HG02970 (cell line): Measurements from ENCODE around the gene TTC17.
"Not testable (repeated sequence)": the region's sequence is repeated elsewhere in the genome, so short reads cannot be mapped to it uniquely, and the experiment has no call there.

Experiments
- ATAC-seq: cut with Tn5 transposase; IDR thresholded peaks from one replicate; pipeline ENCODE4 v1.9.1; 2021; ENCODE audit warnings: mild to moderate bottlenecking, moderate library complexity, moderate number of reproducible peaks; ENCODE audit not compliant: unreplicated experiment, low FRiP score

Gene TTC17

DNA sequence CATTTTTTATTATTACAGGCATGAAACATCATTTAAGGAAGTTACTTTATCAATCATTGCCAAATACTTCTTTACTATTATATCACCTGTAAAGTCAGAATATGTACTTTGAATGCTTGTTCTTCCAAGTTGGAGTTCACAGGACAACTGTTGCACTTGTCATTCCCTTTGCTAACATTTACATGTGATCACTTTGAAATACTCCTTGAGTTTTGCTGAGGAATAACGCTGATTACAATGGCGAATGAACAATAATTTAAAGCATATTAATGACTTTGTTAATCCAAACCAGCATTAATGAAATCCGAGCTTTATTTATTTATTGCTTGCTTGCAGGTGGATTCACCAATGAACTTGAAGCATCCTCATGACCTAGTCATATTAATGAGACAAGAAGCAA is 20.2 kb downstream of the TTC17 start:
- no peak for ATAC-seq

- ATAC-seq = no peak
Measured at GRCh38 chr11:43381802-43382201, 23.1 kb downstream of the TTC17 start.

GRCh38 chr11:43382614-43383013 is 23.9 kb downstream of the TTC17 start:
- ATAC-seq = no peak

DNA sequence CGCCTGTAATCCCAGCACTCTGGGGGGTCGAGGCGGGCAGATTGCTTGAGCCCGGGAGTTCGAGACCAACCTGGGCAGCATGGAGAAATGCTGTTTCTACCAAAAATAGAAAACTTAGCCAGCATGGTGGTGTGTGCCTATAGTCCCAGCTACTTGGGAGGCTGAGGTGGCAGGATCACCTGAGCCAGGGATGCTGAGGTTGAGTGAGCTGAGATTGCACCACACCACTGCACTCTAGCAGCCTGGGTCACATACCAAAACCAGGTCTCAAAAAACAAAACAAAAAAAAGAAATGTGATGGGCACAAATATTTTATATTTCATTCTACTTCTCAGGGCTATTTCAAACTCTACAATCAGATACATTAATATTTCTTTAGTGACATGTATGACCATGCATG is 25.7 kb downstream of the TTC17 start:
- ATAC-seq = no peak

- ATAC-seq = no peak
Measured at GRCh38 chr11:43392713-43393112, 34.0 kb downstream of the TTC17 start.

DNA sequence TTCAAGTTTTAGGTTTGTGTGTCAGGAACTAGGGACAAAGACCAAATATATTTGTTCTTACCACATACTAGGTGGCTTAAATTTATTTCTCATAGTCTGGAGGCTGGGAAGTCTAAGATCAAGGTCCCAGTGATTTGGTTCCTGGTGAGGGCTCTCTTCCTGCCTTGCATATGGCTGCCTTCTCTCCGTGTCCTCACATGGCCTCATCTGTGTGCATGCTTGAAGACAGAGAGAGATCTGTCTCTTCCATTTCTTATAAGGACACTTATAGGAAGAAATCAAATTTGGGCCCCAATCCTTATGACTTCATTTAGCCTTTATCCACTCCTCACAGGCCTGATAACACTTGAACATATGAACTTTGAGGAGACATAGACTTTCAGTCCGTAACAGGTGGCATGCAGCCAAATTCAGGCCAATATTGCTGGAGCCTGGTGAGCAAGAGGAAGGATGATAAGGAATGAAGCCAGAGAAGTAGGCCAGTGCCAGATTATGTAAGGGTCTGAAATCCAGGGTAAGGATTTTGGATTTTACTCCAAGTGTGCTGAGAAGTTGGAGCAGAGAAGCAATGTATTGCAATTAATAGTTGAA is 35.1 kb downstream of the TTC17 start:
- no peak for ATAC-seq

GRCh38 chr11:43396617-43397016 is 37.9 kb downstream of the TTC17 start:
- no peak for ATAC-seq

DNA sequence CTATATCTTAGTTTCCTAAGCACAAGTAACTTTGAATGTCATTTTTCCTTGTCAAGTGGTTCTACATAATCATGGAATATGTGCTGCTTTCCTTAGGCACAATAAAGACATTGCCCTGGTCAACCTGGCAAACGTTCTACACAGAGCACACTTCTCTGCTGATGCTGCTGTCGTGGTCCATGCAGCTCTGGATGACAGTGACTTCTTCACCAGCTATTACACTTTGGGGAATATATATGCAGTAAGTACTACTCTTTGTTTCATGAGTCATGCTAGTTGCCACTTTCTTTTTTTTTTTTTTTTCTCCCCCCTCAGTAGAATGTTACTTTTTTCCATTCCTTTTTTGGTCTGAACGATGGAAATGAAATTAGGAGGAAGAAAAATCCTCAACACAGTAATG is 38.5 kb downstream of the TTC17 start:
- no peak for ATAC-seq

DNA sequence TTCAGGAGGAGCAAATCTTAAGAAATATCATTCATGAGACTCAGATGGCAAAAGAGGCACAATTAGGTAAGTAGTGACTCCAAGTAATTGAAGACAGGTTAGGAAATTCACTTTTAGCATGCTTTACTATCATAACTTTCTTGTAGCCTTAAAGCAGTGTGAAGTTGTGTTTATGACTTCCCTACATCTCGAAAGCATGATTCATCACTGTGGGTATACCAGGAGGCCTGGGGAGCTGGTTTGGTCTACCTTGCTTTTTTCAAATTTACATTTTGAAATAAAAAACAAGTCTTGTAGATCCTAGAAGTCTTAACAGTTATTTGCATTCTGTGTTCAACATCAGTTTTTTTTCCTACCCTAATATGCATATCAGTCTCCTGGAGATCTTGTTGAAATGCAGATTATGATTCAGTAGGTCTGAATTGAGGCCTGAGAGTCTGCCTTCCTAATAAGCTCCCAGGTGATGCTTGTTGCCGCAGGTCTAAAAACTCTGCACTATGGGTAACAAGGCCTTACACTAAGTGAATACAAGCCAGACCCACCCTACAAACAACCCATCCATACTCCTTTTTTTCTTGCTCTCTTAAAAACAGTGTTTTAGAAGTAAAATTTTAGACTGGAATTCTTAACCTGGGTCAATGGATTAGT is 41.4 kb downstream of the TTC17 start:
- ATAC-seq = no peak

- ATAC-seq = no peak
Measured at GRCh38 chr11:43401252-43401651, 42.5 kb downstream of the TTC17 start.

DNA sequence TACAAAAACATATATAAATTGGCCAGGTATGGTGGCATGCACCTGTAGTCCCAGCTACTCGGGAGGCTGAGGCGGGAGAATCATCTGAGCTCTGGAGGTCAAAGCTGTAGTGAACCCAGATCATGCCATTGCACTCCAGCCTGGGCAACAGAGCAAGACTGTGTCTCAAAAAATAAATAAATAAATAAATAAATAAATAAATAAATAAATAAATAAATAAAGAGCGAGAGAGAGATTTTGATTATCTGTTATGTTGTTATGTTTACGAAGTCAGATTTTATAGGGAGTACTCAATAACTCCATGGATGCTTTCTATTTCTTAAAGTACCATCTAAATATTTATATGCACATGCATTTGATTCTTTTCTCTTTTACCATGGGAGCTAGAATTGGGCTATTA is 43.1 kb downstream of the TTC17 start:
- not testable (repeated sequence) for ATAC-seq

- no peak for ATAC-seq
Measured at GRCh38 chr11:43403357-43404231, 44.9 kb downstream of the TTC17 start.

DNA sequence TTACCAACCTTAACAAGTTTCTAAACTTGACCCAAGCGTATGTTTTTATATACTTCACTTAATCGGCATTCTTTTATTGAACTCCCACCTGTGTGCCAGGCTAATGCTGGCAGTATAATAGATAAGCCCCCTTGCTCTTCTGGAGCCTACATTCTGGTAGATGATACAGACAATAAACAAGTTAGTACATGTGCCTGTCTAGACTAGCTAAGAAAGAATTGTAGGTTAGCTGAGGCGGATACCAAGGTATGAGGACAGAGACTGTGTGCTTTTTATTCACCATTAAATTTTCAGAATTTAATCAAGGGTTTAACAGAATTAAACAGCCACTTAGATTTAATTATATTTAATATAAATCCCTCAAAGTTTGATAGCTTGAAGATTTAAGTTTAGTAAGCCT is 45.7 kb downstream of the TTC17 start:
- ATAC-seq = no peak

- no peak for ATAC-seq
Measured at GRCh38 chr11:43404836-43405479, 46.2 kb downstream of the TTC17 start.

- ATAC-seq = no peak
Measured at GRCh38 chr11:43408277-43408676, 49.6 kb downstream of the TTC17 start.

DNA sequence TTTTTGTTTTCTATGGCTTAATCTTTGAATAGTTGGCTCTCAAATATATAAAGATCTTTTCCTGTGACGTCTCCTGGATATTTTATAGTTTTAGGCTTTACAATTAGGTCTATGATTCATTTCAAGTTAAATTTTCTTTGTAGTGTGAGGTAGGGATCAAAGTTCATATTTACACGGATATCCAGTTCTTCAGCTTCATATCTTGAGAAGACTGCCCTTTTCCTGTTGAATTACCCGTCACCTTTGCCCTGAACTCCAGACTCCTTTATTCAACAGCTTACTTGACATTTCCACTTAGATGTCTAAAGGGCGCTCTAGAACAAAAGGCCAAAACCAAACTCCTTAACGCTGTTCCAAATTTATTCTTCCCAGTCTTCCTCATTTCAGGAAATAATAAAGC is 51.7 kb downstream of the TTC17 start:
- no peak for ATAC-seq

DNA sequence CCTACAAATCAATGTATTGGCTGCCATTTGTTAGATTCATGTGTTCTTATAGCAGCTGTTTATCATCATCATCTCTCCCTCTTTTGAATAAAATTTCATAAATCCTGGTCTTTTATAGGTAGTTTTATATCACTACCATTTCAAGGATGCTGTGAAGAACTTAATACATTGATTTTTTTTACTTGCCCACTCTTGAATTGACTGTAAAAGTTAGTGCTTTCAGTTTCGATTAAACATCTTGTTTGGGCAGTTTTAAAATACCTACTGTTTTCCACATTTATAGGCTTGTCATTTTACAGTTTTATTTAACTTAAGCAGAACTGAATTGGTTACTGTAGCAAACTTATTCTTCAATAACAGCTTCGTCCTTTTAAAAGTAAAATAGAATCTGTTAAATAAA is 59.5 kb downstream of the TTC17 start:
- ATAC-seq = no peak

GRCh38 chr11:43419460-43419859 is 60.7 kb downstream of the TTC17 start:
- ATAC-seq = no peak

- no peak for ATAC-seq
Measured at GRCh38 chr11:43427971-43428370, 69.3 kb downstream of the TTC17 start.

DNA sequence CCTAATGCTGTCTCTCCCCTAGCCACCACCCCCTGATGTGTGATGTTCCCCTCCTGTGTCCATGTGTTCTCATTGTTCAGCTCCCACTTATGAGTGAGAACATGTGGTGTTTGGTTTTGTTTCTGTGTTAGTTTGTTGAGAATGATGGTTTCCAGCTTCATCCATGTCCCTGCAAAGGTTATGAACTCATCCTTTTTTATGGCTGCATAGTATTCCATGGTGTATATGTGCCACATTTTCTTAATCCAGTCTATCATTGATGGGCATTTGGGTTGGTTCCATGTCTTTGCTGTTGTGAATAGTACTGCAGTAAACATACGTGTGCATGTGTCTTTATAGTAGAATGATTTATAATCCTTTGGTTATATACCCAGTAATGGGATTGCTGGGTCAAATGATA is 72.2 kb downstream of the TTC17 start:
- not testable (repeated sequence) for ATAC-seq

GRCh38 chr11:43434893-43435292 is 76.2 kb downstream of the TTC17 start:
- no peak for ATAC-seq
